GM18873 (cell line): Measurements from ENCODE around the gene P3H3.

Source experiments
- ATAC-seq: cut with Tn5 transposase; IDR thresholded peaks from one replicate; pipeline ENCODE4 v1.9.1; 2021; ENCODE audit warnings: mild to moderate bottlenecking, moderate library complexity, moderate number of reproducible peaks; ENCODE audit not compliant: unreplicated experiment, low FRiP score

Gene P3H3

GRCh38 chr12:6842075-6842474 is 13.9 kb downstream of the P3H3 start:
- no peak for ATAC-seq

DNA sequence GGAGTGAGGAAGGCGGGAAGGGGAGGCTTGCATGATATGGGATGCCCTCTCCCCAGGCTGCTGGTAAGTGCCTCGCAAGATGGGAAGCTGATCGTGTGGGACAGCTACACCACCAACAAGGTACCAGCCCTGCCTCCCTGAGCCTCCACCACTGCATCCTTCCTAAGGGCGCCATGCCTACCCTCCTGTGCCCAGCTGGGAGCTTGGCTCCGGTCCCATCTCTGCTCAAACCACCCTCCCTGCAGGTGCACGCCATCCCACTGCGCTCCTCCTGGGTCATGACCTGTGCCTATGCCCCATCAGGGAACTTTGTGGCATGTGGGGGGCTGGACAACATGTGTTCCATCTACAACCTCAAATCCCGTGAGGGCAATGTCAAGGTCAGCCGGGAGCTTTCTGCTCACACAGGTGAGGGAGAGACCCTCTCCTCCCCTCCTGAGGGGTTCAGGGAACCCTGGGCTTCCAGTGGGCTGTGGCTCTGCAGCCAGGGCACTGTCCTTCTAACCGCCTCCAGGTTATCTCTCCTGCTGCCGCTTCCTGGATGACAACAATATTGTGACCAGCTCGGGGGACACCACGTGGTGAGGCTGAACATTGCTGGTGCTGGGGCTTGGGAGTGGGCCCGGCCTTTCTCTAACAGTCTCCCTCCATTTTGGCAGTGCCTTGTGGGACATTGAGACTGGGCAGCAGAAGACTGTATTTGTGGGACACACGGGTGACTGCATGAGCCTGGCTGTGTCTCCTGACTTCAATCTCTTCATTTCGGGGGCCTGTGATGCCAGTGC is 15.1 kb downstream of the P3H3 start:
- ATAC-seq, result no peak

- ATAC-seq, result no peak
Measured at GRCh38 chr12:6845395-6845794, 17.2 kb downstream of the P3H3 start.

DNA sequence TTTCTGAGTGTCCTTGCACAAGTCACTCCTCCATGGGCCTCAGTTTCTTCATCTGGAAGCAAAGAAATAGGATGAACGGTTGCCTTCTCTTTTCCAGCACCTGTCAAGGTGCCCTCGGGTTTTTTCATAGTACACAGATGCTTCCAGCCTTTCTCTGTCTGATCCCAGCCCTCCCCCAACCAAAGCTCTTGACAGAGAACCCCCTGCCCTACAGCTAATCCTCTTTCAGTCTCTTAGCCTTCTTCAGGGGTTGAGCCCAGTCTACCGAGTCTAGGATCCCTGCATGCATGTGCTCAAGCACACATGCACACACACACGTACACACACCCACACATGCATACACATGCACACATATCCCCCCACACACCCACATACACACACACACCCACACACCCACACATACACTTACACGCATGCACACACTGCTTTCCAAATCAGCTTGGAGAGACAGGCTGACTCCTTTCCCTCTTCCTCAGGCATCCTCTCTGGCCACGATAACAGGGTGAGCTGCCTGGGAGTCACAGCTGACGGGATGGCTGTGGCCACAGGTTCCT is 18.2 kb downstream of the P3H3 start:
- ATAC-seq, result no peak

- ATAC-seq, result no peak
Measured at GRCh38 chr12:6847676-6848075, 19.5 kb downstream of the P3H3 start.

GRCh38 chr12:6849427-6849826 is 21.2 kb downstream of the P3H3 start:
- ATAC-seq, result no peak

- ATAC-seq, result no peak
Measured at GRCh38 chr12:6849976-6850560, 21.9 kb downstream of the P3H3 start.

DNA sequence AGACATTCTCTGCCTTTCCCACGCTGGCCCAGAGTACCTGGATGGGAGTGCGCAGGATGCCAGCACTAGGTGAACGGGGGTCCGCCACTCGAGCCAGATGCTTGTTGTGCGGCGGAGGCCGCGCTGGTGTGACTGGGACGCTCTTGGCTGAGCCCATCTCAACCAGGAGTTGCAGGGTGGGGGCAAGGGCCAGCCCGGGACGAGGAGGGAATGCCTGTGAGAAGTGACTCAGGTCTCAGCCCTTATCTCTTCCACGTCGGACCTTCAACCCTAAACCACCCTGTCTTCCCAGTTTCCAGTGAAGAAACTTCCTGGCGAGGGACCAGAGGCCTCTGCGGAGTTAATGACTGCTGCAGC is 22.6 kb downstream of the P3H3 start:
- no peak for ATAC-seq

GRCh38 chr12:6851153-6851920 is 23.1 kb downstream of the P3H3 start, which contains the start of gene CDCA3:
Gene CDCA3, minus strand, starts transcription at chr12:6851286. Its CDS starts 334 bp downstream, at chr12:6850952.
- peak; percentile 44 for ATAC-seq

DNA sequence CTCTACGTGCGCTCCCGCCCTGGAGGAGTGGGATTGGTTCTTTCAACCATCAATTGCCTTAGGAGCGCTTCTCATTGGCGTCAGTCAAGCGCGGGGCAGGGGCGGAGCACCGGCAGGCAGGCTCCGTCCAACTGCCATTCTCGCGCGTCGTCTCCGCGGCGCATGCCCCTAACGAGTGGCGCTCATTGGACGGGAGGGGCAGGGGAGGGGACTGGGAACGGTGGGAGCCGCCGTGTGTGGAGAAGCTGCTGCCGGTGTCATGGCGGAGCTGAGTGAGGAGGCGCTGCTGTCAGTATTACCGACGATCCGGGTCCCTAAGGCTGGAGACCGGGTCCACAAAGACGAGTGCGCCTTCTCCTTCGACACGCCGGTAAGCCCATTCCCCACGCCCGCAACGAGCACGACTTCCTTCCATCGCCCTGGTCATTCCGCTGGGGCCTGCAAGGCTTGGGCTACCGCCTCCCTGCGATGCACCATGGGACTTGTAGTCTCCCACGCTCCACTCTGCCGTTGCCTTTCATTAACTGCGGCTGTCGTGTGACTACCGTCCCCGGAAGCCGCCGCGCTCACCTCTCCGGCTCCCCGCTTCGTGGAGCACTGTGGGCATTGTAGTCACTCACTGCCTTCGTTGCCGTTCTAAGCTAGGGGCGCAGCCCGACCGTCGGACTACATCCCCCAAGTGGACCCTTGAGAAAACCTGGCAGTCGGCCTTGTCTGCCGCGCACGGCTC is 23.9 kb downstream of the P3H3 start, which contains the start of gene USP5:
TSS of gene USP5 (plus strand) at position 230 of the 730 bp plus-strand sequence. CDS start at position 260, 30 bp downstream.
- peak; percentile 68 for ATAC-seq

DNA sequence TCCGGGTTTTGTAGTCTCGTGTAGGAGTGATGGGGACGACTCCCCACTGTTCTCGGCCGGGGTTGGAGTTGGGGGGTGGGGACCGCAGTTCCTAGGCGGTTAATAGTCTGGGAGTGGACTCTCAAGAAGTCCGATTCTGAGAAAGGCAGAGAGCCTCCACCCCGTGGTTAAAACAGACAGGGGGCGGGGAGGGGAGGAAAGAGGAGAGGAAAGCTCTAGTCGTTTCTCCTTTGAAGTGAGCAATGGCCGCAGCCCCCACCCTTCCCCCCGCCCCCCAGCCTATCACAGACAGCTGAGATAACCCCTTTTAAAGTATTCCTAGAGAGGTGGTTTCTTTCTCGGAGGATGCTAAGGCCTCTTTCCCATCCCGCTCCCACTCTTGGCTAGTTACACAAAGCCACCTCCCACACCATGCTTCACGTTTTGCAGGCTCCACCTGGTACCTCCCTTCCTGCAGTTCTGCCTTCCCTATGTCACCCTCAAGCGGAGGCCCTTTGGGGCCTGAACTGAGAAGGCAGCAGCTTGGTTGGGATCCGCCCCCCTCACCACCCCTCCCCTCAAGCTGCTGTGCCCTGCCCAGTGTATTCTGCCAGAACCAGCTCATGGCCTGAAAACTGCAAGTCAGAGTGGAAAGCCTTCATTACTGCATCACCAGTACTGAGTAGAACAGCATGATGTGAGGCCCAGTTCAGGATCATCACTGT is 24.6 kb downstream of the P3H3 start:
- no peak for ATAC-seq

GRCh38 chr12:6853626-6854025 is 25.4 kb downstream of the P3H3 start:
- ATAC-seq, result no peak

DNA sequence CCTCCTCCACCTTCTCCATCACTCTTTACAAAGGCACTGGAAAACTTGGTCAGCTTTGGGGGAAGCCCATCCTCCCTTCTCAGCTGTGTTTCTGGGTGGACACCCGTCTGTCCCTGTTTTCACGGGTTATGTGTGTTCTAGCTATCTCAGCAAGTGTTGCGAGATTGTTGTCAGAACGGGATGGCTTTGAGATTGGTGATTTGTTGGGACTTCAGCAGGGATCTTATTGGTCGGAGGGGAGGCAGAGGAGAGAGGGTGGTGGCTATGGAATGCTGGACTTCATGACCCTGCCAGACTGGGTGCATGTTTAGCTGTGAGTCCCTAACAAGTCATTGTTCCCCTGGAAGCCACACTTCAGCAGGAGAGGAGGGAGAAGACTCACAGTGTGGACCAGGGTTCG is 25.8 kb downstream of the P3H3 start:
- no peak for ATAC-seq

- ATAC-seq, result no peak
Measured at GRCh38 chr12:6855322-6855721, 27.1 kb downstream of the P3H3 start.

DNA sequence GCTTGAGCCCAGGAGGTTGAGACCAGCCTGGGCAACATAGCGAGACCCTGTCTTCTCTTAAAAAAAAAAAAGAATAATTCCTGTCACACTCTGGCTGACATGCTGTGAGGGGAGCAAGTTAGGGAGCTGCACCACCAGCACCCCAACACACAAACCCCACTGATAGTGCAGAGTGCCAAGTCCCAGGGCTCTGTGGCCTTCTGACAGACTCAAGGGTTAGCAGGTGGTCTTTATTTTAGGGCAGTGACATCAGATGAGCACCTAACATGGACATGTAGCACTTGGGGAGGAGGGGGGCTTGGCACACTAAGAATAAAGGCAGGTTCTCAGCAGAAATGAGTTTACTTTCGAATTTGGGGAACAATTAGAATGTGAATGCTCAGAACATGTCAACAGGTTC is 30.6 kb downstream of the P3H3 start:
- ATAC-seq, result no peak

DNA sequence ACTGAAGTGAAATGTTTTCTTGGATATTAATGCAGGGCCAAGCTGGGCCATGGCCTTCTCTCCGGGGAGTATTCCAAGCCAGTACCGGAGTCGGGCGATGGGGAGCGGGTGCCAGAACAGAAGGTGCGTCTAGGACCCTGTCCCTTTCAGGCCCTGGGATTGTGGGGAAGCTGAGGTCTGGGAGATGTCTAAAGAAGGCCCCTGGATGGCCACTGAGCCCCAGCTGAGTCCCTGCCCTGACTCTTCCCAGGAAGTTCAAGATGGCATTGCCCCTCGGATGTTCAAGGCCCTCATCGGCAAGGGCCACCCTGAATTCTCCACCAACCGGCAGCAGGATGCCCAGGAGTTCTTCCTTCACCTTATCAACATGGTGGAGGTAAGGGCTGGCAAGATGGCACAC is 31.9 kb downstream of the P3H3 start:
- ATAC-seq, result no peak

- no peak for ATAC-seq
Measured at GRCh38 chr12:6860942-6861341, 32.7 kb downstream of the P3H3 start.

DNA sequence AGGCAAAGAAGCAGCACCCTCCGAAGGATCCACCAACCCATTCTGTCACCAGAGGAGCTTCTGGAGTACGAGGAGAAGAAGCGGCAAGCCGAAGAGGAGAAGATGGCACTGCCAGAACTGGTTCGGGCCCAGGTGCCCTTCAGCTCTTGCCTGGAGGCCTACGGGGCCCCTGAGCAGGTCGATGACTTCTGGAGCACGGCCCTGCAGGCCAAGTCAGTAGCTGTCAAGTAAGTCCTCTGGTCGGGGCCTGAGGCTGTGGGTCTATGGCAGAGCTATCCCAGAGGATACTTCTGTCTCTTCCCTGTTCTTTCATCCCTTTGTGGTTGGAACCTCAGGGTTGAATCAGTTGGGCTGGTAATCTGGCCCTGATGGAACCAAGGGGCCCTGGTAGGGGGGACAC is 33.2 kb downstream of the P3H3 start:
- no peak for ATAC-seq

GRCh38 chr12:6863033-6863432 is 34.8 kb downstream of the P3H3 start:
- ATAC-seq, result no peak
